GM03348 (cell line): Measurements from ENCODE around the gene OR51M1.

Source experiments
- DNase-seq: peaks from one replicate; pipeline ENCODE4 v3.0.0; 2012; ENCODE audit warnings: low spot score

OR51M1 gene

GRCh38 chr11:5390210-5390609 is 6.6 kb downstream of the OR51M1 start:
- DNase-seq, result no peak

DNA sequence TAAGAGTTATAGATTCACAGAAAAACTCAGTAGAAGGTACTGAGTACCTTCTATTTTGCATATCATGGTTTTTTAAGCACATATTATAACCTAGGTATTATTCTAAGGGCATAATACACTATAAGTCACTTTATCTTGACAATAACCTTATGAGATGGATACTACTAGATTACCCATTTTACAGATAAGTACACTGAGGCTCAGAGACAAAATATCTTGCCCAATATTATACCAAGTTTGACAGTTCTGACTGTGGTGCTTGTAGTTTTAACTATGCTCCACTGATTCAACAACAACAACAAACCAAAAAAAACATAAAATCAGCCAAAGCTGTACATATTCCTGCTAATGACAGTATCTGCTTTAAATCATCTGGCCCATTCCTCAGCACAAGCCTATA is 10.5 kb downstream of the OR51M1 start:
- no peak for DNase-seq

GRCh38 chr11:5398936-5399335 is 15.3 kb downstream of the OR51M1 start:
- no peak for DNase-seq

DNA sequence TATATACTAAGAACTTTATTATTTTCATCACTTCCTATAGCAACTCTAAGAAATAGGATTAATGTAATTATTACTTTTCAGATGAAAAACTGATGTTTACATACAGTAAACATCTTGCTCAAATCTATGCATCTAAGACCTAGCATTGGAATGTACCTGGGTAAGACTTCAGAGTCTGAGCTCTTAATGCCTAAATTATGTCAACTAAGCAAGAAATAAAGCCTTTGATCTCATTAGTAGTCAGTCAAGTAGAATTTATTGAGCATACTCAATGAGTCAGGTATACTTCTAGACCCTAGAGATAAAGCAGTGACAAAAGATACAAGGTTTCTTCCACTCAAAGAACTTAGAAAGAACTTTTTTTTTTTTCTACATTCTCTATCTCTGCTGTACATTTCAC is 21.6 kb downstream of the OR51M1 start:
- DNase-seq, result no peak

GRCh38 chr11:5420993-5421392 is 37.4 kb downstream of the OR51M1 start:
- DNase-seq, result no peak

DNA sequence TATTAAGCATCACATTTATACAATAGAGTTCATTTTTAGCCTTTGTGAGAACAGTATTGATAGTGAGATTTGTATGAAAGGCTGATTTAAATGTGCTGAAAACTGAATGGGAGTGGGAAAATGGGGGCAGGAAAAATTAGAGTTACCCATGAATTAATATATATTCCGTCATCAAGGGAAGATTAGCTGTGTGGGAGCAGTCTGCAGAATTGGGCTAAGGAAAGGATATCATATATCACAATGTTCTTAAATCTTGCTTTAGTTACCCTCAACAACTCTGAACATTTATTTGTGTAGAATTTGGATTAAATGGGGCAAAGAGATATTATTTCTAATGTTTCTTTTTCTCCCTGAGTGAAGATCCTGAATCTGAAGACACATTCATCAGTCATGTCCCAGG is 38.2 kb downstream of the OR51M1 start, which contains the start of gene OR51Q1:
OR51Q1 (plus strand) TSS at position 301 of the 400 bp plus-strand sequence; CDS start at position 391, 90 bp downstream.
- no peak for DNase-seq

DNA sequence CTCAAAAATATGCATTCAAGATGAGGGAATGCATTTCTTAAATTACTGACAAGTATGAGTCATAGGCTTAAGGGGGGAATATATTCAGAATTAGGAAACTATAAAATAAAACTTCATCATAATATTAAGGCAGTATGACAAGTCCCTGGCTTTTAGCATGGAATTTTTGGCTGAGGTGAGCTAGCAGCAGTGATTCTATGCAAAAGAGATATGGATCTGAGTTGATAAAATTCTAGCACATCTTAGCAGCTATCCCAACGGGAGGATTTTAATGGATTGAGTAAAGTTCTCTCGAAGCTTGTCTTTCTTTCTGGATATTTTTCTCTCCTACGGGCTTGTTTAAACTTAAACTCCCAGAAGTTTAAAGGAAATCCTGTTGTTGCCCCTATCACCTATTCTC is 39.5 kb downstream of the OR51M1 start:
- DNase-seq, result no peak

GRCh38 chr11:5441414-5441813 is 57.8 kb downstream of the OR51M1 start, which contains the start of gene OR51I1:
Gene OR51I1, minus strand, starts transcription at chr11:5441514. Its CDS starts 0 bp downstream, at chr11:5441514.
- no peak for DNase-seq
